ENCODE data around the gene TCF25.

DNA sequence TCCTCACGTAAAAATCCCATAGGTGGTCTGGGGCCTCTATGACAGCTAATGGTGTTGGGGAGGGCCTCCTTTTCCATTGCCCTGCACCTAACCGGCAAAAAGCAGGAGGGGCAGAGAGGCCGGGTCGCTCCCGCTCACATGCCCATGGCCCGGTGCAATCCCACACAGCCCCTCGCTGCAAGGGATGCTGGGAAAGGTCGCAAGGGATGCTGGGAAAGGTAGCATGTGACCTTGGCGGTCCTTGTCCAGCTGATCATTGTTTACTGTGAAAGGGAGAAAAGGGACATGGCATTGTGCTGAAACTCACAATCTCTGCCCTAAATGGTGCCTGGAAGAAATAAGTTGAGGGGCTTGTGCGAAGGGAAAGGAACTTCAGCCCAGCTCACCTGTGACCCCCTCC lies 85.2 kb downstream of the TCF25 start:
- TF ChIP-seq, protein P1, sequence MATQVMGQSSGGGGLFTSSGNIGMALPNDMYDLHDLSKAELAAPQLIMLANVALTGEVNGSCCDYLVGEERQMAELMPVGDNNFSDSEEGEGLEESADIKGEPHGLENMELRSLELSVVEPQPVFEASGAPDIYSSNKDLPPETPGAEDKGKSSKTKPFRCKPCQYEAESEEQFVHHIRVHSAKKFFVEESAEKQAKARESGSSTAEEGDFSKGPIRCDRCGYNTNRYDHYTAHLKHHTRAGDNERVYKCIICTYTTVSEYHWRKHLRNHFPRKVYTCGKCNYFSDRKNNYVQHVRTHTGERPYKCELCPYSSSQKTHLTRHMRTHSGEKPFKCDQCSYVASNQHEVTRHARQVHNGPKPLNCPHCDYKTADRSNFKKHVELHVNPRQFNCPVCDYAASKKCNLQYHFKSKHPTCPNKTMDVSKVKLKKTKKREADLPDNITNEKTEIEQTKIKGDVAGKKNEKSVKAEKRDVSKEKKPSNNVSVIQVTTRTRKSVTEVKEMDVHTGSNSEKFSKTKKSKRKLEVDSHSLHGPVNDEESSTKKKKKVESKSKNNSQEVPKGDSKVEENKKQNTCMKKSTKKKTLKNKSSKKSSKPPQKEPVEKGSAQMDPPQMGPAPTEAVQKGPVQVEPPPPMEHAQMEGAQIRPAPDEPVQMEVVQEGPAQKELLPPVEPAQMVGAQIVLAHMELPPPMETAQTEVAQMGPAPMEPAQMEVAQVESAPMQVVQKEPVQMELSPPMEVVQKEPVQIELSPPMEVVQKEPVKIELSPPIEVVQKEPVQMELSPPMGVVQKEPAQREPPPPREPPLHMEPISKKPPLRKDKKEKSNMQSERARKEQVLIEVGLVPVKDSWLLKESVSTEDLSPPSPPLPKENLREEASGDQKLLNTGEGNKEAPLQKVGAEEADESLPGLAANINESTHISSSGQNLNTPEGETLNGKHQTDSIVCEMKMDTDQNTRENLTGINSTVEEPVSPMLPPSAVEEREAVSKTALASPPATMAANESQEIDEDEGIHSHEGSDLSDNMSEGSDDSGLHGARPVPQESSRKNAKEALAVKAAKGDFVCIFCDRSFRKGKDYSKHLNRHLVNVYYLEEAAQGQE (tag by site-specific recombination; IDR thresholded peaks at IDR 0.05), result no peak
- TF ChIP-seq ZNF138 (tag by site-specific recombination; IDR thresholded peaks at IDR 0.05; ENCODE audit: borderline replicate concordance), result no peak
- TF ChIP-seq, protein P2, sequence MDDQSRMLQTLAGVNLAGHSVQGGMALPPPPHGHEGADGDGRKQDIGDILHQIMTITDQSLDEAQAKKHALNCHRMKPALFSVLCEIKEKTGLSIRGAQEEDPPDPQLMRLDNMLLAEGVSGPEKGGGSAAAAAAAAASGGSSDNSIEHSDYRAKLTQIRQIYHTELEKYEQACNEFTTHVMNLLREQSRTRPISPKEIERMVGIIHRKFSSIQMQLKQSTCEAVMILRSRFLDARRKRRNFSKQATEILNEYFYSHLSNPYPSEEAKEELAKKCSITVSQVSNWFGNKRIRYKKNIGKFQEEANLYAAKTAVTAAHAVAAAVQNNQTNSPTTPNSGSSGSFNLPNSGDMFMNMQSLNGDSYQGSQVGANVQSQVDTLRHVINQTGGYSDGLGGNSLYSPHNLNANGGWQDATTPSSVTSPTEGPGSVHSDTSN (CRISPR knock-in tag; IDR thresholded peaks at IDR 0.05), result no peak
- TF ChIP-seq ZNF423 (tag by site-specific recombination; IDR thresholded peaks at IDR 0.05), result no peak
- TF ChIP-seq, protein P3, sequence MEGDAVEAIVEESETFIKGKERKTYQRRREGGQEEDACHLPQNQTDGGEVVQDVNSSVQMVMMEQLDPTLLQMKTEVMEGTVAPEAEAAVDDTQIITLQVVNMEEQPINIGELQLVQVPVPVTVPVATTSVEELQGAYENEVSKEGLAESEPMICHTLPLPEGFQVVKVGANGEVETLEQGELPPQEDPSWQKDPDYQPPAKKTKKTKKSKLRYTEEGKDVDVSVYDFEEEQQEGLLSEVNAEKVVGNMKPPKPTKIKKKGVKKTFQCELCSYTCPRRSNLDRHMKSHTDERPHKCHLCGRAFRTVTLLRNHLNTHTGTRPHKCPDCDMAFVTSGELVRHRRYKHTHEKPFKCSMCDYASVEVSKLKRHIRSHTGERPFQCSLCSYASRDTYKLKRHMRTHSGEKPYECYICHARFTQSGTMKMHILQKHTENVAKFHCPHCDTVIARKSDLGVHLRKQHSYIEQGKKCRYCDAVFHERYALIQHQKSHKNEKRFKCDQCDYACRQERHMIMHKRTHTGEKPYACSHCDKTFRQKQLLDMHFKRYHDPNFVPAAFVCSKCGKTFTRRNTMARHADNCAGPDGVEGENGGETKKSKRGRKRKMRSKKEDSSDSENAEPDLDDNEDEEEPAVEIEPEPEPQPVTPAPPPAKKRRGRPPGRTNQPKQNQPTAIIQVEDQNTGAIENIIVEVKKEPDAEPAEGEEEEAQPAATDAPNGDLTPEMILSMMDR (tag by site-specific recombination; IDR thresholded peaks at IDR 0.05), result no peak
- TF ChIP-seq, protein P4, sequence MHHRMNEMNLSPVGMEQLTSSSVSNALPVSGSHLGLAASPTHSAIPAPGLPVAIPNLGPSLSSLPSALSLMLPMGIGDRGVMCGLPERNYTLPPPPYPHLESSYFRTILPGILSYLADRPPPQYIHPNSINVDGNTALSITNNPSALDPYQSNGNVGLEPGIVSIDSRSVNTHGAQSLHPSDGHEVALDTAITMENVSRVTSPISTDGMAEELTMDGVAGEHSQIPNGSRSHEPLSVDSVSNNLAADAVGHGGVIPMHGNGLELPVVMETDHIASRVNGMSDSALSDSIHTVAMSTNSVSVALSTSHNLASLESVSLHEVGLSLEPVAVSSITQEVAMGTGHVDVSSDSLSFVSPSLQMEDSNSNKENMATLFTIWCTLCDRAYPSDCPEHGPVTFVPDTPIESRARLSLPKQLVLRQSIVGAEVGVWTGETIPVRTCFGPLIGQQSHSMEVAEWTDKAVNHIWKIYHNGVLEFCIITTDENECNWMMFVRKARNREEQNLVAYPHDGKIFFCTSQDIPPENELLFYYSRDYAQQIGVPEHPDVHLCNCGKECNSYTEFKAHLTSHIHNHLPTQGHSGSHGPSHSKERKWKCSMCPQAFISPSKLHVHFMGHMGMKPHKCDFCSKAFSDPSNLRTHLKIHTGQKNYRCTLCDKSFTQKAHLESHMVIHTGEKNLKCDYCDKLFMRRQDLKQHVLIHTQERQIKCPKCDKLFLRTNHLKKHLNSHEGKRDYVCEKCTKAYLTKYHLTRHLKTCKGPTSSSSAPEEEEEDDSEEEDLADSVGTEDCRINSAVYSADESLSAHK (tag by site-specific recombination; IDR thresholded peaks at IDR 0.05), result no peak
- TF ChIP-seq ZEB2 (tag by site-specific recombination; IDR thresholded peaks at IDR 0.05), result no peak
- TF ChIP-seq ZFP37 (tag by site-specific recombination; IDR thresholded peaks at IDR 0.05), result no peak
- TF ChIP-seq ZNF521 (tag by site-specific recombination; IDR thresholded peaks at IDR 0.05), result no peak
- TF ChIP-seq ZNF184 (tag by site-specific recombination; IDR thresholded peaks at IDR 0.05), result no peak

Measured in HEK293 (cell line).